Spleen (tissue), 7 donors: ENCODE data around the gene ALK.

Experiments
- CTCF ChIP-seq, 11 experiments: fragments of 200-600 bp in 7 of 11; fragments of 450-650 bp in 4 of 11; sonication (generic) in 4 of 11; IDR thresholded peaks in 8 of 11; conservative IDR thresholded peaks in 3 of 11; 1 replicate in 7 of 11; 2 replicates in 4 of 11; pipeline versions ENCODE4 v1.4.0 to v1.8.0; 2016 to 2021; ENCODE audit warnings: antibody characterized with exemption in 11 of 11, inconsistent platforms in 4 of 11, mild to moderate bottlenecking in 1 of 11
- POLR2A ChIP-seq, 3 donors: fragments of 450-650 bp; IDR thresholded peaks; one replicate each; pipeline ENCODE4 v1.5.1; 2017; ENCODE audit warnings: antibody characterized with exemption in 3 of 3, mild to moderate bottlenecking in 1 of 3
- POLR2AphosphoS5 ChIP-seq, 3 donors: sonication (generic); formaldehyde crosslinking; IDR thresholded peaks; one replicate each; pipeline ENCODE4 v1.5.1; 2017; ENCODE audit warnings: antibody characterized with exemption in 3 of 3
- donor health status: DM: no; HTN: no; CAD: no; lungs with moderate emphysema.
- donor health status: DM: no; HTN: no; CAD: no.
- donor health status: DM: no; HTN: no; CAD: no.

DNA sequence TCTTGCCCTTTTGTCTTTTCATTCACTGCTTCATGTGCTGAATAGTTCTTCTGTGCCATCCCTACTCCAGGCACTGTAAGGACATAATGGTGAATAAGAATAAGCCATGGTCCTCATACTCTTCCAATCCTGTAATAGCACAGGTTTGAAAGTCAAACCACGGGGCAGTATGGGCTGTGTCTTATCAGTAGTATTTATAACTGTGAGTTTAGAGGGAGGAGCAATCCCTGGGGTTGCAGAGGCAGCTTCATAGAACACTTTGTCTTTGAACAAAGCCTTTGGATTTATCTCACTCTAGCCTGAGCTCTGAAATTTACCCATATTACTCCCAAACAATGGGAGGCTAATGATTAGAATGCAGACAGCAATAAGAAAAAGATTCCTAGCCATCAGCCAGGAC, 30.2 kb upstream of the ALK start:
- TF ChIP-seq POLR2A (IDR thresholded peaks at IDR 0.05) (no peak), POLR2AphosphoS5 (IDR thresholded peaks at IDR 0.05) (no peak), CTCF (IDR thresholded peaks at IDR 0.05 in 8 of 11, conservative IDR thresholded peaks at IDR 0.05 in 3 of 11) (no peak)
